Transverse colon (tissue), 4 donors: ENCODE results near the gene AP5S1. TPM values are rescaled to one million over a fixed set of nuclear protein-coding genes. Genes with fewer than 3 reads are reported as not detected.
A peak's percentile ranks its signal among the peaks of the same experiment; 100 is the strongest.

Experiments used
- DNase-seq: peaks from one replicate; pipeline ENCODE4 v3.0.0-alpha.2; 2019
- H3K27ac ChIP-seq, 4 donors: fragments of 200-600 bp; sonication (generic); 2 replicates each; pipeline ENCODE4 v1.5.1; 2016 to 2018; ENCODE audit warnings: inconsistent platforms in 4 of 4
- H3K27me3 ChIP-seq: fragments of 200-600 bp; sonication (generic); 2 replicates; pipeline ENCODE4 v1.5.1; 2017; ENCODE audit warnings: inconsistent platforms
- H3K36me3 ChIP-seq, 4 donors: fragments of 200-600 bp; sonication (generic); 2 replicates each; pipeline ENCODE4 v1.5.1; 2017 to 2019; ENCODE audit warnings: inconsistent platforms in 4 of 4
- H3K4me1 ChIP-seq, 4 donors: fragments of 200-600 bp; sonication (generic); 2 replicates each; pipeline ENCODE4 v1.5.1; 2017 to 2020; ENCODE audit warnings: inconsistent platforms in 4 of 4
- H3K4me3 ChIP-seq, 4 donors: fragments of 200-600 bp; sonication (generic); 1 replicate in 1 of 4; 2 replicates in 3 of 4; pipeline versions ENCODE4 v1.5.1 to v1.6.1; 2017 to 2019; ENCODE audit warnings: inconsistent platforms in 4 of 4
- H3K9me3 ChIP-seq, 2 donors: fragments of 200-600 bp; sonication (generic); 2 replicates each; pipeline ENCODE4 v1.5.1; 2017 to 2019; ENCODE audit warnings: inconsistent platforms in 2 of 2
- EP300 ChIP-seq: sonication (generic); formaldehyde crosslinking; IDR thresholded peaks from one replicate; pipeline ENCODE4 v1.6.1; 2017; ENCODE audit warnings: antibody characterized with exemption, low read depth
- POLR2A ChIP-seq: fragments of 450-650 bp; IDR thresholded peaks from one replicate; pipeline ENCODE4 v1.6.1; 2016; ENCODE audit warnings: antibody characterized with exemption, mild to moderate bottlenecking, moderate library complexity
- POLR2AphosphoS5 ChIP-seq, 3 donors: sonication (generic); formaldehyde crosslinking; IDR thresholded peaks; one replicate each; pipeline ENCODE4 v1.6.1; 2016; ENCODE audit warnings: antibody characterized with exemption in 3 of 3
- WGBS, 2 donors: methylation state at CpG; one replicate each; pipeline ENCODE4 v1.1.5; 2018; ENCODE audit warnings: low coverage in 1 of 2; 5-methylcytosine and 5-hydroxymethylcytosine counted together
- in situ Hi-C, 4 donors: fragments of 200-750 bp; cut with MboI; loops; one replicate each; pipeline versions ENCODE4 v1.15.0 to v1.15.1; 2017; ENCODE audit warnings: low sequenced_read_pairs in 3 of 4, low pct_ligation_motif_present in 1 of 4, low pct_unique_long_range_greater_than_20kb in 1 of 4
- intact Hi-C: fragments of 100-400 bp; cut with DNase I; formaldehyde crosslinking; loops from one replicate; pipeline ENCODE4 v1.15.1; 2023; ENCODE audit warnings: low total_unique reads
- total RNA-seq, 4 donors: library from RNA; depleted of rRNA; stranded (reverse); fragments of >200 nt; gene quantifications; one replicate each; pipeline ENCODE4 v1.1.0, GENCODE V29; 2016
- TF ChIP-seq, protein P1 (sequence below), 5 experiments: fragments of 200-600 bp in 3 of 5; fragments of 450-650 bp in 2 of 5; sonication (generic) in 3 of 5; IDR thresholded peaks; 1 replicate in 2 of 5; 2 replicates in 3 of 5; pipeline ENCODE4 v1.5.1; 2016 to 2017; ENCODE audit warnings: antibody characterized with exemption in 5 of 5, inconsistent platforms in 3 of 5, mild to moderate bottlenecking in 2 of 5, moderate library complexity in 1 of 5

Gene AP5S1
- total RNA-seq, 4 donors from 2014 or later, result 9.1 to 38.5 (median 17.0) TPM

- no peak overlapping the region for H3K27ac ChIP-seq
- H3K4me3 ChIP-seq, result no peak overlapping the region
- no peak for TF ChIP-seq POLR2A
- no peak for TF ChIP-seq EP300
- TF ChIP-seq, protein P1, sequence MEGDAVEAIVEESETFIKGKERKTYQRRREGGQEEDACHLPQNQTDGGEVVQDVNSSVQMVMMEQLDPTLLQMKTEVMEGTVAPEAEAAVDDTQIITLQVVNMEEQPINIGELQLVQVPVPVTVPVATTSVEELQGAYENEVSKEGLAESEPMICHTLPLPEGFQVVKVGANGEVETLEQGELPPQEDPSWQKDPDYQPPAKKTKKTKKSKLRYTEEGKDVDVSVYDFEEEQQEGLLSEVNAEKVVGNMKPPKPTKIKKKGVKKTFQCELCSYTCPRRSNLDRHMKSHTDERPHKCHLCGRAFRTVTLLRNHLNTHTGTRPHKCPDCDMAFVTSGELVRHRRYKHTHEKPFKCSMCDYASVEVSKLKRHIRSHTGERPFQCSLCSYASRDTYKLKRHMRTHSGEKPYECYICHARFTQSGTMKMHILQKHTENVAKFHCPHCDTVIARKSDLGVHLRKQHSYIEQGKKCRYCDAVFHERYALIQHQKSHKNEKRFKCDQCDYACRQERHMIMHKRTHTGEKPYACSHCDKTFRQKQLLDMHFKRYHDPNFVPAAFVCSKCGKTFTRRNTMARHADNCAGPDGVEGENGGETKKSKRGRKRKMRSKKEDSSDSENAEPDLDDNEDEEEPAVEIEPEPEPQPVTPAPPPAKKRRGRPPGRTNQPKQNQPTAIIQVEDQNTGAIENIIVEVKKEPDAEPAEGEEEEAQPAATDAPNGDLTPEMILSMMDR (IDR thresholded peaks at IDR 0.05), result no peak
- TF ChIP-seq POLR2AphosphoS5 (IDR thresholded peaks at IDR 0.05), result no peak
- peaks cover 0 to 13% (median 5%) of the 10 kb centered on the region in 4 donors for H3K4me1 ChIP-seq
- no peak for DNase-seq
- intact Hi-C loops (no loop called here), in situ Hi-C loops (no loop called here)
- peaks cover 0 to 40% (median 13%) of the 10 kb centered on the region in 4 donors for H3K36me3 ChIP-seq
- WGBS, 2 donors, result 61 to 76% methylated on average over 2 to 4 of the region's 4 CpGs
- no peaks in the 10 kb centered on the region for H3K27me3 ChIP-seq
- H3K9me3 ChIP-seq, result no peaks in the 10 kb centered on the region
These were observed 34.1 kb downstream of the AP5S1 start for GRCh38 chr20:3854462-3854871.

- Histone ChIP-seq H3K36me3 (peaks cover 0 to 69% (median 29%) of the 10 kb centered on the region in 4 donors), H3K27me3 (no peaks in the 10 kb centered on the region), H3K9me3 (no peaks in the 10 kb centered on the region), H3K4me3 (no peak overlapping the region), H3K27ac (no peak overlapping the region), H3K4me1 (peaks cover 0 to 11% (median 5%) of the 10 kb centered on the region in 4 donors)
- DNase-seq, result peak; percentile 32
- WGBS, 2 donors, result 48 to 60% methylated on average over 1 to 14 of the region's 14 CpGs
- intact Hi-C loops (no loop called here), in situ Hi-C loops (no loop called here)
- no peak for TF ChIP-seq EP300
- TF ChIP-seq, protein P1 (IDR thresholded peaks at IDR 0.05), result no peak
- TF ChIP-seq POLR2A, result no peak
- TF ChIP-seq POLR2AphosphoS5 (IDR thresholded peaks at IDR 0.05), result no peak
These were observed 37.1 kb downstream of the AP5S1 start for GRCh38 chr20:3857405-3857804.

GRCh38 chr20:3858689-3859088 lies 38.3 kb downstream of the AP5S1 start:
- no peak overlapping the region for H3K4me3 ChIP-seq
- H3K9me3 ChIP-seq, result no peaks in the 10 kb centered on the region
- H3K4me1 ChIP-seq, result peaks cover 0 to 9% (median 4%) of the 10 kb centered on the region in 4 donors
- WGBS, 2 donors, result 86 to 93% methylated on average over 6 of the region's 6 CpGs
- no peak overlapping the region for H3K27ac ChIP-seq
- TF ChIP-seq POLR2AphosphoS5 (IDR thresholded peaks at IDR 0.05), result no peak
- TF ChIP-seq POLR2A, result no peak
- TF ChIP-seq EP300, result no peak
- TF ChIP-seq, protein P1 (IDR thresholded peaks at IDR 0.05), result no peak
- in situ Hi-C loops (no loop called here), intact Hi-C loops (no loop called here)
- no peaks in the 10 kb centered on the region for H3K27me3 ChIP-seq
- DNase-seq, result no peak
- peaks cover 0 to 82% (median 38%) of the 10 kb centered on the region in 4 donors for H3K36me3 ChIP-seq

- DNase-seq, result no peak
- WGBS, 2 donors, result 92% methylated on average over 7 of the region's 7 CpGs; no CpG with 5 or more reads in 1 of the 2 donors
- in situ Hi-C loops, result no loop called here
- Histone ChIP-seq H3K9me3 (no peaks in the 10 kb centered on the region), H3K36me3 (peaks cover 0 to 95% (median 52%) of the 10 kb centered on the region in 4 donors), H3K27me3 (no peaks in the 10 kb centered on the region), H3K4me1 (peaks cover 0 to 5% (median 0%) of the 10 kb centered on the region in 4 donors), H3K27ac (no peak overlapping the region), H3K4me3 (no peak overlapping the region)
- TF ChIP-seq POLR2AphosphoS5 (IDR thresholded peaks at IDR 0.05) (no peak), EP300 (no peak), POLR2A (no peak)
- TF ChIP-seq, protein P1 (IDR thresholded peaks at IDR 0.05), result no peak
- intact Hi-C loops, result no loop called here
These were observed 40.8 kb downstream of the AP5S1 start for GRCh38 chr20:3861191-3861590.
